Measurements from ENCODE around the gene CCDC102A. TPM values are rescaled to one million over a fixed set of nuclear protein-coding genes. Genes with fewer than 3 reads are reported as not detected.

CCDC102A gene
- total and polyA plus RNA-seq, 10 of the 15 experiments (the other 5 are each of a cell fraction or from before 2014, with no cell fraction given): 0.03 to 5.9 (median 2.4) TPM

GRCh38 chr16:57485091-57485915 lies 51.1 kb downstream of the CCDC102A start:
- Histone ChIP-seq H3K27ac (ENCODE audit: control insufficient read depth, insufficient read depth) (no peak overlapping the region), H3K4me3 (peak overlapping the region; percentile 60; the same call in 1 of the 2 replicates), H3K9me3 (replicated peaks; ENCODE audit: control insufficient read depth, insufficient read depth, low read length) (no peaks in the 10 kb centered on the region; the same call in 2 of the 3 replicates), H3K79me2 (ENCODE audit: control insufficient read depth, insufficient read depth, low read length) (no peaks in the 10 kb centered on the region), H3K4me2 (ENCODE audit: control insufficient read depth, insufficient read depth) (peak overlapping the region; percentile 95), H3K9ac (ENCODE audit: control insufficient read depth, insufficient read depth, low read length) (no peak overlapping the region; the same call in 1 of the 2 replicates), H3K4me1 (ENCODE audit: control insufficient read depth, insufficient read depth, low read length) (peaks cover 15% of the 10 kb centered on the region), H3K27me3 (replicated peaks in 1 of 2; ENCODE audit: control insufficient read depth in 2 of 2, insufficient read depth in 2 of 2, low read length in 1 of 2) (peaks cover 0 to 2% of the 10 kb centered on the region in 2 experiments; a peak in 1 of 4 replicates), H3K36me3 (ENCODE audit: control insufficient read depth in 2 of 2, insufficient read depth in 2 of 2, low read length in 1 of 2) (no peaks in the 10 kb centered on the region), H4K20me1 (ENCODE audit: control insufficient read depth, insufficient read depth) (no peaks in the 10 kb centered on the region), H2AFZ (ENCODE audit: control insufficient read depth, low read depth, low read length) (no peak overlapping the region)
- ChIA-PET RAD21 (ENCODE audit: unreplicated experiment) (interaction anchor here (2.4 kb wide), 2 partner anchors 35 to 52 kb away, joined by 9 to 16 read pairs; partner anchors contain the start of gene CCDC102A), SMC1A (ENCODE audit: uncharacterized antibody, unreplicated experiment) (interaction anchor here (3.5 kb wide), 1 partner anchor 52 kb away, joined by 17 read pairs; the partner anchor contains the start of gene CCDC102A), POLR2A (interaction anchor here (1.4 kb wide), 1 partner anchor 38 kb away, joined by 6 read pairs; no protein-coding TSS in a partner anchor), CTCF (interaction anchor here (1.9 to 4.1 kb wide), 3 partner anchors 23 to 35 kb away, joined by 4 to 25 read pairs (median 7); partner anchors contain the start of gene POLR2C)
- intact Hi-C loops (cut with micrococcal nuclease; ENCODE audit: unreplicated experiment): no loop called here
- DNase-seq (ENCODE audit: low read depth, low spot score): no peak
- TSS peak; percentile 37 for BruUV-seq (replicated peaks)
- WGBS (ENCODE audit: insufficient coverage, insufficient replicate concordance, low lambda C conversion rate, missing lambda C conversion rate): 77% methylated on average over 12 of the region's 14 CpGs
- no peak for FAIRE-seq
- in situ Hi-C loops (cut with MboI): no loop called here
- no peak for ATAC-seq
- TF ChIP-seq EP300 (IDR thresholded peaks at IDR 0.05; ENCODE audit: borderline replicate concordance in 1 of 2, control insufficient read depth in 1 of 2, low read depth in 2 of 2, low read length in 2 of 2): no peak
- TF ChIP-seq PML (IDR thresholded peaks at IDR 0.05; ENCODE audit: low read length): no peak
- no peak for TF ChIP-seq CREM (IDR thresholded peaks at IDR 0.05; ENCODE audit: low read depth)
- TF ChIP-seq CEBPZ (IDR thresholded peaks at IDR 0.05; ENCODE audit: low read depth, low read length): no peak
- TF ChIP-seq ATF3 (IDR thresholded peaks at IDR 0.05; ENCODE audit: borderline replicate concordance, extremely low read depth, low read depth, low read length): no peak
- no peak for TF ChIP-seq PKNOX1 (IDR thresholded peaks at IDR 0.05)
- no peak for TF ChIP-seq FOS (IDR thresholded peaks at IDR 0.05; ENCODE audit: borderline replicate concordance, extremely low read depth, insufficient read length)
- TF ChIP-seq STAT1 (conservative IDR thresholded peaks at IDR 0.05): no peak
- TF ChIP-seq POLR2AphosphoS5 (IDR thresholded peaks at IDR 0.05; ENCODE audit: low read length): no peak
- no peak for TF ChIP-seq SREBF1 (IDR thresholded peaks at IDR 0.05; ENCODE audit: low read length)
- TF ChIP-seq, protein P1, sequence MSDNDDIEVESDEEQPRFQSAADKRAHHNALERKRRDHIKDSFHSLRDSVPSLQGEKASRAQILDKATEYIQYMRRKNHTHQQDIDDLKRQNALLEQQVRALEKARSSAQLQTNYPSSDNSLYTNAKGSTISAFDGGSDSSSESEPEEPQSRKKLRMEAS (IDR thresholded peaks at IDR 0.05; ENCODE audit: low read depth, low read length): no peak
- TF ChIP-seq RELB (IDR thresholded peaks at IDR 0.05; ENCODE audit: low read depth): no peak
- no peak for TF ChIP-seq CBX3 (IDR thresholded peaks at IDR 0.05; ENCODE audit: borderline replicate concordance, low read depth)
- TF ChIP-seq E2F4 (IDR thresholded peaks at IDR 0.05; ENCODE audit: low read depth, low read length): no peak

Data from GM12878 (cell line).